A549 (cell line): ENCODE data around the gene OR6S1. TPM values are rescaled to one million over a fixed set of nuclear protein-coding genes. Genes with fewer than 3 reads are reported as not detected.
A peak's percentile ranks its signal among the peaks of the same experiment; 100 is the strongest.

Experiments
- ATAC-seq, 2 experiments: fragments of 200-7000 bp in 1 of 2; fragments of >200 bp in 1 of 2; cut with Nextera tagmentation in 1 of 2; cut with Tn5 transposase in 1 of 2; 3 replicates each; pipeline versions ENCODE4 v1.8.0 to v1.9.1; 2018 to 2020; ENCODE audit warnings: mild to moderate bottlenecking in 1 of 2, moderate library complexity in 1 of 2
- CTCF ChIA-PET: fragments of 300-600 bp; sonication (Branson Sonifier 250); formaldehyde crosslinking; extraction: SDS; loops from one replicate; lab custom pipeline; 2021; ENCODE audit warnings: antibody characterized with exemption, inconsistent platforms; lab: Yijun Ruan, JAX
- POLR2A ChIA-PET: fragments of 350-600 bp; formaldehyde crosslinking; extraction: SDS; loops from one replicate; lab custom pipeline; 2021; ENCODE audit warnings: antibody characterized with exemption, inconsistent platforms; lab: Yijun Ruan, JAX
- DNase-seq, 2 experiments: peaks; one replicate each; pipeline versions ENCODE4 v3.0.0 to v3.0.0-alpha.2; 2011 to 2016; ENCODE audit warnings: low read depth in 1 of 2, low spot score in 1 of 2
- FAIRE-seq: peaks from 2 replicates; lab custom pipeline; 2011; peaks lifted over from hg19 to GRCh38; lab: Jason Lieb, UNC
- H3K27ac ChIP-seq, 2 experiments: fragments of >200 bp; sonication (Bioruptor Twin); formaldehyde crosslinking; 3 replicates each; pipeline ENCODE4 v1.5.1; 2016 to 2017
- H3K4me1 ChIP-seq: fragments of >200 bp; sonication (Bioruptor Twin); formaldehyde crosslinking; 3 replicates; pipeline ENCODE4 v1.6.1; 2016
- H3K4me2 ChIP-seq: fragments of >200 bp; sonication (Bioruptor Twin); formaldehyde crosslinking; 3 replicates; pipeline ENCODE4 v1.6.1; 2016
- H3K4me3 ChIP-seq: fragments of >200 bp; sonication (Bioruptor Twin); formaldehyde crosslinking; 3 replicates; pipeline ENCODE4 v1.5.1; 2016
- H3K9me3 ChIP-seq: fragments of >200 bp; sonication (Bioruptor Twin); formaldehyde crosslinking; 3 replicates; pipeline ENCODE4 v1.6.1; 2016
- ATOH8 ChIP-seq: fragments of 250-450 bp; sonication (Bioruptor Pico); IDR thresholded peaks from 2 replicates; pipeline ENCODE4 v1.5.0; 2020; ENCODE audit warnings: low read depth, mild to moderate bottlenecking, moderate library complexity
- BCL3 ChIP-seq: fragments of >200 bp; sonication (Bioruptor Twin); formaldehyde crosslinking; IDR thresholded peaks from 3 replicates; pipeline ENCODE4 v1.6.1; 2016
- CBX2 ChIP-seq: fragments of 200-600 bp; sonication (generic); IDR thresholded peaks from 2 replicates; pipeline ENCODE4 v1.6.1; 2016; ENCODE audit warnings: low read depth, mild to moderate bottlenecking, borderline replicate concordance
- CEBPB ChIP-seq, 2 experiments: fragments of >200 bp in 1 of 2; sonication (Bioruptor Twin) in 1 of 2; formaldehyde crosslinking in 1 of 2; IDR thresholded peaks; 2 replicates each; pipeline ENCODE4 v1.6.1; 2012 to 2016
- CHD4 ChIP-seq: fragments of 200-600 bp; sonication (generic); IDR thresholded peaks from 2 replicates; pipeline ENCODE4 v1.6.1; 2016; ENCODE audit warnings: antibody characterized with exemption, mild to moderate bottlenecking, borderline replicate concordance
- E2F6 ChIP-seq: IDR thresholded peaks from 2 replicates; pipeline ENCODE4 v1.6.1; 2012; ENCODE audit warnings: low read depth, borderline replicate concordance
- EHF ChIP-seq: fragments of 250-450 bp; sonication (Bioruptor Pico); IDR thresholded peaks from 2 replicates; pipeline ENCODE4 v1.5.0; 2020; ENCODE audit warnings: mild to moderate bottlenecking
- ELK1 ChIP-seq: fragments of 150-350 bp; IDR thresholded peaks from 2 replicates; pipeline ENCODE4 v1.6.1; 2014; ENCODE audit warnings: low read depth, mild to moderate bottlenecking, low read length
- FOXS1 ChIP-seq: fragments of 250-450 bp; sonication (Bioruptor Pico); IDR thresholded peaks from 2 replicates; pipeline ENCODE4 v1.5.0; 2020; ENCODE audit warnings: mild to moderate bottlenecking, moderate library complexity
- HEYL ChIP-seq: fragments of 250-450 bp; sonication (Bioruptor Pico); IDR thresholded peaks from 2 replicates; pipeline ENCODE4 v1.8.0; 2021; ENCODE audit warnings: mild to moderate bottlenecking, moderate library complexity
- KDM5A ChIP-seq: fragments of 200-600 bp; sonication (generic); IDR thresholded peaks from 2 replicates; pipeline ENCODE4 v1.6.1; 2016; ENCODE audit warnings: antibody characterized with exemption, mild to moderate bottlenecking
- MAFK ChIP-seq: fragments of 450-650 bp; IDR thresholded peaks from 2 replicates; pipeline ENCODE4 v1.6.1; 2014; ENCODE audit not compliant: partially characterized antibody
- MAX ChIP-seq: IDR thresholded peaks from 2 replicates; pipeline ENCODE4 v1.6.1; 2012
- MAZ ChIP-seq: fragments of 150-350 bp; IDR thresholded peaks from 2 replicates; pipeline ENCODE4 v1.6.1; 2014; ENCODE audit warnings: antibody characterized with exemption, low read depth, low read length, borderline replicate concordance
- MYC ChIP-seq: IDR thresholded peaks from 2 replicates; pipeline ENCODE4 v1.6.1; 2012; ENCODE audit warnings: mild to moderate bottlenecking, inconsistent platforms, low read length, improper control_type of control experiment, borderline replicate concordance
- PBX3 ChIP-seq: IDR thresholded peaks from 2 replicates; pipeline ENCODE4 v1.6.1; 2012
- PHF8 ChIP-seq: fragments of 200-600 bp; sonication (generic); IDR thresholded peaks from 2 replicates; pipeline ENCODE4 v1.6.1; 2016; ENCODE audit warnings: low read depth, mild to moderate bottlenecking, antibody characterized with exemption, moderate library complexity, borderline replicate concordance
- RARB ChIP-seq: fragments of 250-450 bp; sonication (Bioruptor Pico); IDR thresholded peaks from 2 replicates; pipeline ENCODE4 v1.8.0; 2021; ENCODE audit warnings: mild to moderate bottlenecking, moderate library complexity
- SMC3 ChIP-seq: fragments of >200 bp; sonication (Bioruptor Twin); formaldehyde crosslinking; IDR thresholded peaks from 3 replicates; pipeline ENCODE4 v1.6.1; 2018; ENCODE audit warnings: inconsistent platforms
- SREBF2 ChIP-seq: fragments of 450-650 bp; IDR thresholded peaks from 2 replicates; pipeline ENCODE4 v1.6.1; 2014; ENCODE audit warnings: mild to moderate bottlenecking, moderate library complexity
- TP53 ChIP-seq: fragments of 250-450 bp; sonication (Bioruptor Pico); IDR thresholded peaks from 2 replicates; pipeline ENCODE4 v1.5.0; 2021; ENCODE audit warnings: mild to moderate bottlenecking, moderate library complexity
- ZFP36 ChIP-seq: fragments of 450-650 bp; IDR thresholded peaks from 2 replicates; pipeline ENCODE4 v1.6.1; 2014; ENCODE audit warnings: borderline replicate concordance; ENCODE audit not compliant: partially characterized antibody
- WGBS: methylation state at CpG from one replicate; pipeline ENCODE4 v1.1.6; 2017; ENCODE audit errors: missing lambda C conversion rate; 5-methylcytosine and 5-hydroxymethylcytosine counted together
- polyA plus RNA-seq, 4 experiments: library from polyadenylated mRNA; depleted of rRNA in 3 of 4; stranded (reverse); fragments of >200 nt; fragmentation: RNase III in 1 of 4; extraction: RNeasy Plus Mini Kit Qiagen cat#74134 plus additional on column Dnase treatment in 1 of 4; gene quantifications; 2 replicates in 3 of 4; 3 replicates in 1 of 4; pipeline ENCODE4 v1.2.3, GENCODE V29; 2011 to 2017

The OR6S1 gene
- polyA plus RNA-seq, 2 of the 4 experiments (the other 2 are of a cell fraction) = not detected

- Histone ChIP-seq H3K4me2 (no peak overlapping the region), H3K9me3 (no peaks in the 10 kb centered on the region), H3K4me3 (no peak overlapping the region), H3K27ac (no peak overlapping the region), H3K4me1 (peaks cover 15% of the 10 kb centered on the region; the same call in 2 of the 3 replicates)
- FAIRE-seq (no peak), ATAC-seq (no peak), DNase-seq (peak in 1 of 2 experiments; percentile 33)
- TF ChIP-seq CHD4 (no peak), CEBPB (IDR thresholded peaks at IDR 0.05) (no peak), MAX (no peak), HEYL (CRISPR knock-in tag) (no peak), MAFK (no peak), SREBF2 (no peak), ELK1 (no peak)
- ChIA-PET CTCF (interaction anchor here (0.6 to 11.5 kb wide), 9 partner anchors 9 to 516 kb away, joined by 3 to 191 read pairs (median 4); partner anchors contain the start of gene RNASE4), POLR2A (interaction anchor here (3.5 kb wide), 1 partner anchor 24 kb away, joined by 15 read pairs; the partner anchor contains the start of gene RNASE4)
- WGBS = 65% methylated on average over 26 of the region's 26 CpGs
These were observed 18.4 kb upstream of the OR6S1 start for GRCh38 chr14:20659813-20660395.

GRCh38 chr14:20659336-20659735, 17.8 kb upstream of the OR6S1 start:
- WGBS = 62% methylated on average over 6 of the region's 6 CpGs
- no peak overlapping the region for H3K4me2 ChIP-seq
- DNase-seq (no peak), FAIRE-seq (no peak), ATAC-seq (no peak)
- no peak for TF ChIP-seq FOXS1 (CRISPR knock-in tag)
- TF ChIP-seq ATOH8 (CRISPR knock-in tag) = no peak
- no peak for TF ChIP-seq CHD4
- no peak for TF ChIP-seq TP53
- TF ChIP-seq ZFP36 = no peak
- TF ChIP-seq MYC = no peak
- no peak for TF ChIP-seq CBX2
- TF ChIP-seq CEBPB (IDR thresholded peaks at IDR 0.05) = no peak
- H3K9me3 ChIP-seq = no peaks in the 10 kb centered on the region
- H3K4me1 ChIP-seq = peaks cover 15% of the 10 kb centered on the region; the same call in 2 of the 3 replicates
- CTCF ChIA-PET = interaction anchor here (0.6 to 11.5 kb wide), 11 partner anchors 9 to 515 kb away, joined by 3 to 191 read pairs (median 3); partner anchors contain the start of gene RNASE4
- no peak overlapping the region for H3K4me3 ChIP-seq
- POLR2A ChIA-PET = interaction anchor here (3.5 kb wide), 1 partner anchor 24 kb away, joined by 15 read pairs; the partner anchor contains the start of gene RNASE4
- no peak overlapping the region for H3K27ac ChIP-seq

GRCh38 chr14:20658246-20658645, 16.8 kb upstream of the OR6S1 start:
- DNase-seq = no peak
- ChIA-PET POLR2A (interaction anchor here (0.6 to 3.5 kb wide), 4 partner anchors 23 to 197 kb away, joined by 3 to 15 read pairs (median 7); partner anchors contain the start of genes PIP4P1 and RNASE4), CTCF (interaction anchor here (0.6 to 11.5 kb wide), 14 partner anchors 10 to 313 kb away, joined by 3 to 191 read pairs (median 6); partner anchors contain the start of gene RNASE4)
- 48% methylated on average over 2 of the region's 3 CpGs for WGBS
- Histone ChIP-seq H3K4me2 (peak overlapping the region; percentile 66), H3K4me1 (peaks cover 23% of the 10 kb centered on the region; the same call in 2 of the 3 replicates), H3K4me3 (no peak overlapping the region), H3K9me3 (no peaks in the 10 kb centered on the region), H3K27ac (no peak overlapping the region)
- FAIRE-seq = no peak
- TF ChIP-seq EHF (CRISPR knock-in tag) (no peak), PBX3 (no peak), E2F6 (no peak), RARB (CRISPR knock-in tag) (no peak), MAZ (no peak), BCL3 (no peak), SREBF2 (no peak), ATOH8 (CRISPR knock-in tag) (no peak), KDM5A (no peak), PHF8 (no peak), MAX (no peak), SMC3 (no peak)
- TF ChIP-seq, all 56 proteins: peak for 0
- ATAC-seq = no peak
